HG02642 (cell line): ENCODE measurements around the gene DPY19L1.
"Not testable (repeated sequence)": the region's sequence is repeated elsewhere in the genome, so short reads cannot be mapped to it uniquely, and the experiment has no call there.

ENCODE experiments used
- ATAC-seq: cut with Tn5 transposase; IDR thresholded peaks from one replicate; pipeline ENCODE4 v1.9.1; 2021; ENCODE audit warnings: mild to moderate bottlenecking; ENCODE audit not compliant: unreplicated experiment, poor library complexity

DPY19L1 gene

GRCh38 chr7:35037211-35037525 is at the start of gene DPY19L1:
DPY19L1 (minus strand) TSS chr7:35037485; CDS start chr7:35037394, 91 bp downstream.
- peak; percentile 32 for ATAC-seq

GRCh38 chr7:35079517-35079916 is 42.2 kb upstream of the DPY19L1 start:
- ATAC-seq: not testable (repeated sequence)

DNA sequence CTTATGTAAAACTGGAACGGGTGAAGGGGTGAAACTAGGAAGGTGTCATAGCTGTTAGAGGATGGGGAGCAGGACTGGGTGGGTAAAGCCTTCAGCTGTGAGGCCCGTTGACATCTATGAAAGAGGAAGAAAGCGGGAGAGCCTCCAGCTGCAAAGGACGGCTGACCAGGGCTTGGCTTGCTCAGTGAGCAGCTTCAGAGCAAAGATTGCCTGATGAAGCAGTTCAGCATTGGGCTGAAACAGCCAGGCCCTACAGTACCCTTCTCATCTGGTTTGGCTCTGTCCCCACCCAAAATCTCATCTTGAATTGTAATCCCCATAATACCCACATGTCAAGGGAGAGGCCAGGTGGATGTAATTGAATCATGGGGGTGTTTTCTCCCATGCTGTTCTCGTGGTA is 36.7 kb upstream of the DPY19L1 start:
- not testable (repeated sequence) for ATAC-seq

- peak; percentile 42 for ATAC-seq
Observed at GRCh38 chr7:35072950-35073827, 35.9 kb upstream of the DPY19L1 start.

DNA sequence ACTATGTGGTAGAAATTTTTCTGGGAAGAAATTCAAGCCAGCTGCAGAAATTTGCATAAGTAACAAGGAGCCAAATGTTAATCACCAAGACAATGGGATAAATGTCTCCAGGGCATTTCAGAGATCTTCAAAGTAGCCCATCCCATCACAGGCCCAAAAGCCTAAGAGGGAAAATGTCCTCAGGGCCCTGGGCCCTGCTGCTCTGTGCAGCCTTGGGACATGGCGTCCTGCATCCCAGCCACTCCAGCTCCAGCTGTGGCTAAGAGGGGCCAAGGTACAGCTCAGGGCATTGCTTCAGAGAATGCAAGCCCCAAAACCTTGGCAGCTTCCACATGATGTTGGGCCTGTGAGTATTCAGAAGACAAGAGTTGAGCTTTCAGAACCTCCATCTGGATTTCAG is 31.8 kb upstream of the DPY19L1 start:
- not testable (repeated sequence) for ATAC-seq

- ATAC-seq: not testable (repeated sequence)
Observed at GRCh38 chr7:35065382-35065781, 28.1 kb upstream of the DPY19L1 start.

GRCh38 chr7:35058571-35058970 is 21.3 kb upstream of the DPY19L1 start:
- ATAC-seq: not testable (repeated sequence)

DNA sequence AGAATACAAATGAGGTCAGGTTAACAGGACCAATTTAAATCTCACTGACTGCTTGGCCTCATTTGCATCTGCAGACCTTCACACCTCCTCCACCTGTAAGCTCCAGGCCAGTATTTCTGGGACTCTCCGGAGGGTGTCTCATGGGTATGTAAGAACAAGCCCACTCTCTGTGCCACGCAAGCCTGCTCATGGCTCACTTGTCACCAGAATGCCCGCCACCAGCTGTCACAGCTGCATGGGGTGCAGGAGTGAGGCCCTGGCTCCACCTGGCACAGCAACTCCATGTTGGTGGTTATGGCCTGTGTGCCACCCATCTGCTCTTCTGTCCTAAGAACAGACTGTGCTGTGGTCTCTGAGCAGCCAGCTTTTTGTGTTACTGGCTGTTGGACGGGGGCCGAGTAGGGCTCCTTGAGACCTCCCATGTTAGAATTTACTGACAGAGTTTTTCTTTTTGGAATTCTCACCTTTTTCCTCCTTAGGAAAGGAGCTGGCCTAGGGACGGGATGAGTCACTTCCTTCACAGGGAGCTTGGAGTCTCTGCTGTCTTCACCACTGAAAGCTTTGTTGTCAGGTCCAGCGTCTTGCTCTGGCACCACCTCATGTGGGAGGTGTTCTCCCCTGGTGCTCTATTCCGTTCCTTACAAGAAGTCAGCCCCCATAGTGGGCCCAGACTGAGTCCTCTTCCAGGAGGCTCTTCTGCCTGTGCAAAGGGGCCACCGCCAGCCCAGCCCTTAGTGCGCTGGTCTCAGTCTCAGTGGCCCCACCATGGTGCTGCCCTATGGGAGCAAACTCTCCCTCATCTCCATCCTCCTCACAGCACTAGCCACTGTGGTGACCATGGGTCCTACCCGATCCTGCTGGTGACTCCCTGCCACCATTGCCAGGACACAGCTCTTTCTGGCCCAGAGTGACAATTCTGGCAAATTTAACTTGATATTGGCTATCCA is 20.5 kb upstream of the DPY19L1 start:
- not testable (repeated sequence) for ATAC-seq

- not testable (repeated sequence) for ATAC-seq
Observed at GRCh38 chr7:35055733-35056132, 18.4 kb upstream of the DPY19L1 start.

DNA sequence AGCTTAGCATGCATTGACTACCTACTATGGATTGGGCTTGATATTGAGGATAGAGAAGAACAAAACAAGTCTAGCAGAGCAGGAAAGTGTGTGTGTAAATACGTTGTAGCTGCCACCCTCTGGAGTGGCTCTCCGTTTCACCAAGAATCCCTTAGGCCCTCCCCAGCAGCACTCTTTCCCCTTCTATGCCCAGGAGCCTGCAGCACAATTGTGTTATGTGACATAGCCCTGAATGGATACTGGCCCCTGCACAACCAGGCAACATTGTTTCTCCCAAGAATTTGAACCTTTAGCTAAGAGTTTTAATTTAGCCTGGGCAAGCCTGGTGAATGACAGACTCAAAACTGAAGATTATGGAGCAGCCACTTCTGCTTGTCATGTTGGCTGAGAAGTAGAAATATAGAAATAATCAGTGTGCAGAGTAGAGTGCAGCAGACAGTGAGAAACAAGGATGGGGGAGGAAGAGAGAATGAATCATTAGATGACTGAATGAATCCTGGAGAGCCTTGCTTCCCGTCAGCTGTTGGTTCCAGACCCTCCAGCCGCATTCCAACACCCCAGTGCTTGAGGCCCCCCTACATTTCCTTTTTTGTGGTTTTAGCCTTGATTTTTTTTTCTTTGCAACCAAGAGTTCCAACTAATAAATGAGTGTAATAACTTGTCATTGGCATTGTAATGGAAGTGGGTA is 16.3 kb upstream of the DPY19L1 start:
- not testable (repeated sequence) for ATAC-seq

DNA sequence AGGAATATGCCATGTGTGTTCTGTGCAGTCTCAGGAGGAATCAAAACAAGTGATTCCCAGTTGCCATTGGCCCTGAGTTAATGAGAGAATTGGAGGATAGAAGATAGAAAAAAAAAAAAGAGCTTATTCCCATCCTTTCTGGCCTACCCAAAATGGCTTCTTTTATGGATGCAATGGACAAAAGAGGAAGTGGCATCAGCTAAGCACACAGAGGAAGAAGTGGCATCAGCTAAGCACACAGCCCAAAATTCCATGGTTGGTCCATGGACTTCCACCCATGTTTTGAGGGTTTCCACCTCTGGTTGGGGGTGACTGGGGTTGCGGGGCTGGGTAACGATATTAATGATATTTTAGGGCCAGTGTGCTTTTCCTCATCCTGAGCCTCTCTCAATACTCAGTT is 11.1 kb upstream of the DPY19L1 start:
- not testable (repeated sequence) for ATAC-seq

- ATAC-seq: not testable (repeated sequence)
Observed at GRCh38 chr7:35047912-35048305, 10.6 kb upstream of the DPY19L1 start.

- not testable (repeated sequence) for ATAC-seq
Observed at GRCh38 chr7:35047263-35047911, 10.1 kb upstream of the DPY19L1 start.

GRCh38 chr7:35043301-35043700 is 6.0 kb upstream of the DPY19L1 start:
- ATAC-seq: not testable (repeated sequence)

DNA sequence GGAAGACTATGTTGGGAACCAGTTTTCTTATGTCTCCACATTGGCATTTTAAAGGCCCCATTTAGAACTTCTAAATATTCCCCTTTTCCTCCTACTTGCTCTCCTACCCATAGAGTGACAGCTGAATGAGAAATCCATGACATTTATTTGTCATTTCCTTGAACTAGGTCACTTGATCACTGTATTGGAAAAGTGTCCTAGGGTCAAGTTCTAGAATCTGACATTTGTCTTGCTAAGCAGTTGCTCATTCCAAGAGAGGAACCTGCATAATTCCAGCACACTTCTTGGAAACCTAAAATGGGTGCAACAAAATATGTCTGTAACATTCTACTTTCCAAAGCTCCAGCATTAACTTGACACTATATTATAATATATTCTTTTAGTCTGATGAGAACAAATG is 3.6 kb upstream of the DPY19L1 start:
- no peak for ATAC-seq

DNA sequence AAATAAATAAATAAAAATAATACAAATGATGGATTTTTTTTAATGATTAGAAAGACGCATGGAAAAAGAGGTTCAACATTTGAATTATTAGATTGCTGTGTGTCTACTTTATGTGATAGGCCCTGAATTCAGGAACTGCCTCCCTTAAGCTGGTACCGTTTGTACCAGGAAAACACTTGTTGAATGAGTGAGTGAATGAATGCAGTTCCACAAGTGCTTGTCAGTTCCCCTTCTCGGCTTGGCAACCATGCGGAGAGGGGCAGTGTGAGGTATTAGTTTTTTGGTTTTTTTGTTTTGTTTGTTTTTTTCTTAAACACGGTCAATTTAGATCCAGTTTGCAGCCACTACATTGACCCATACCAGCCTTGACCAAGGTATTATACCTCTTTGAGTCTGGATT is 2.1 kb upstream of the DPY19L1 start:
- ATAC-seq: no peak

GRCh38 chr7:35038354-35038753 is 1.1 kb upstream of the DPY19L1 start:
- no peak for ATAC-seq

DNA sequence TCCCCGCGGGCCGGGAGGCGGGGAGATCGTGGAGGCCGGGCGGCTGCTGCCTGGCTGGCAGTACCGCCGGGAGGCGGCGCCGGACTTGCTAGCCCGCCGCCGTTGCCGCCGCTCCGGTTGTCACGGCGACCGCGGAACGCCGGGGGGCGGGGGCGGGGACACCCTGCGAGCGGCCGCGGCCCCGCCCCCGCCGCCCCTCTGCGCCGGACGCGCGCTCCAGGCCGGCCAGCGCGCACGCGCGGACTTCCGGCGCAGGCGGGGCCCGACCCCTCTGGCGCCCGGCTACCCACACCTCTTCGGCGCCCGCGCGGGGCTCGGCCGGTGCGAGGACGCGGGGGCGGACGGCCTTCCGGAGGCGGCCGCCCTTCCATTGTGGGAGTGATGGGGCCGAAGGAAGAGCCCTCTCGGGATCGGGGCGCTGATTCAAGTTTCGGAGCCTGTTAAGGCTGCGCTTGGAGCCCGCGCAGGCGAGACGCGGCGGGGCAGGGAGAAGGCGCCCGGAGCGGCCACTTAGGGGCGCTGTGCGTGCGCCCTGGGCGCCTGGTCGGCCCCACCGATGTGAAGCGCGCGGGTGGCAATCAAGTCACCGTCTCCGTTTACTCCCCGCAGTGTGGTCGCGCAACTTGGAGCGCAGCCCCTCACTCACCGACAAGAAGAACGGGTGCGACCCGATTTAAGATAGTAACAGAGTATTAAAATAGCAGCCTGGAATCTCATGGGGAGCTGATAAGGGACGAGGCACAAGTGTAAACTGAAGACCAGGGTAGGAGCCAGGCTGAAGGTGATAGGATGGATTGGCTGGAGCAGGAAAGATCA is 449 bp upstream of the DPY19L1 start:
- peak; percentile 89 for ATAC-seq
